ENCODE data around the gene SMPX. TPM values are rescaled to one million over a fixed set of nuclear protein-coding genes. Genes with fewer than 3 reads are reported as not detected.

Gene SMPX
- polyA plus RNA-seq, 2 donors = 0.33 to 0.41 TPM

- no peak overlapping the region for H3K27ac ChIP-seq (ENCODE audit: low read depth in 2 of 2, low read length in 1 of 2)
- no peak overlapping the region for H3K4me3 ChIP-seq (ENCODE audit: low read depth in 1 of 2, low read length in 2 of 2)
- no peaks in the 10 kb centered on the region for H3K27me3 ChIP-seq (ENCODE audit: control insufficient read depth in 1 of 2, insufficient read depth in 2 of 2, low read length in 2 of 2)
- no peaks in the 10 kb centered on the region for H3K4me1 ChIP-seq (ENCODE audit: control insufficient read depth in 2 of 2, insufficient read depth in 2 of 2, low read length in 1 of 2)
- WGBS, 2 donors = 29 to 33% methylated on average over 4 of the region's 4 CpGs
- no peaks in the 10 kb centered on the region for H3K36me3 ChIP-seq (ENCODE audit: control insufficient read depth in 2 of 2, insufficient read depth in 2 of 2, low read length in 1 of 2)
- H3K9me3 ChIP-seq (ENCODE audit: control insufficient read depth in 2 of 2, insufficient read depth in 1 of 2, low read depth in 1 of 2, low read length in 1 of 2) = no peaks in the 10 kb centered on the region
Observed at GRCh38 chrX:21747558-21747957, 10.4 kb downstream of the SMPX start.

DNA sequence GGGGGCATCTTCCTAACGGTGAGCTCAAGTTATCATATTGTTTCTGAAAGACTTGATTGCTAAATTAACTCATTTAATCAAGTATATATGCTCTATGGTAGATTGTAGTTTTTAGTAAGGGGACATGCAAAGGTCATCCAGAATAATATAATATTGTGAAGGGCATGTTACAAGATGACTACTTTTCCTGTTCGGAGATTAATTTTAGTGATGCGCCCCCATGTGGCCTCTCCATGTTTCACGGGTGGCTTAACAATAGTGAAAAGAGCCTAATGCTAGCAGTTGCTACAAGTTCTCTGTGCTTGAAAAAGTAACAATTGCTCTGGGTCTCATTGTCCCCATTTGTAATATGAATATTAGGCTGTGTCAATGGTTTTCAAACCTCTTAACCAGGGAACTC, 12.2 kb downstream of the SMPX start:
- 27 to 35% methylated on average over 4 of the region's 4 CpGs for WGBS, 2 donors
- no peaks in the 10 kb centered on the region for H3K9me3 ChIP-seq (ENCODE audit: control insufficient read depth in 2 of 2, insufficient read depth in 1 of 2, low read depth in 1 of 2, low read length in 1 of 2)
- H3K36me3 ChIP-seq (ENCODE audit: control insufficient read depth in 2 of 2, insufficient read depth in 2 of 2, low read length in 1 of 2) = no peaks in the 10 kb centered on the region
- no peaks in the 10 kb centered on the region for H3K4me1 ChIP-seq (ENCODE audit: control insufficient read depth in 2 of 2, insufficient read depth in 2 of 2, low read length in 1 of 2)
- H3K27ac ChIP-seq (ENCODE audit: low read depth in 2 of 2, low read length in 1 of 2) = no peak overlapping the region
- no peak overlapping the region for H3K4me3 ChIP-seq (ENCODE audit: low read depth in 1 of 2, low read length in 2 of 2)
- H3K27me3 ChIP-seq (ENCODE audit: control insufficient read depth in 1 of 2, insufficient read depth in 2 of 2, low read length in 2 of 2) = no peaks in the 10 kb centered on the region

DNA sequence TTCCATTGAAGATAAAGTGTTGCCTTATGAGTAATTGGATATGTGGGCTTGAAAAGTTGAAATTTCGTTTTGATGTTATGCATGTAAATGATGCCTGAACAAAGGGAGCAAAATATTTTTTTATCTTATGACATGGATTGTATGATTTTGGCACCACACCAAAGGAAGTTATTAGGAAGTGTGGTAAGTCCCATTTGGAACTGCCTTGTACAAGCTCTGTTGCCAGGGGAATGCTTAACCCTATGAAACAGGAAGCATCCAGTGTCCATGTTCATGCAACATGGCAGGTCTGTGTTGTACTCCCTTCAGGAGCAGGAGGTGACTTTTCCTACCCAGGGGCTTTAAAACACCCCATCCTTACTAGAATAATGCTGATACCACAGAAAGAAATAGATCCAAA, 13.2 kb downstream of the SMPX start:
- Histone ChIP-seq H3K4me3 (ENCODE audit: low read depth in 1 of 2, low read length in 2 of 2) (no peak overlapping the region), H3K9me3 (ENCODE audit: control insufficient read depth in 2 of 2, insufficient read depth in 1 of 2, low read depth in 1 of 2, low read length in 1 of 2) (no peaks in the 10 kb centered on the region)
- WGBS, 2 donors = 36 to 42% methylated on average over 1 of the region's 1 CpG

GRCh38 chrX:21744060-21744459, 13.9 kb downstream of the SMPX start:
- Histone ChIP-seq H3K4me3 (ENCODE audit: low read depth in 1 of 2, low read length in 2 of 2) (no peak overlapping the region), H3K27me3 (ENCODE audit: control insufficient read depth in 1 of 2, insufficient read depth in 2 of 2, low read length in 2 of 2) (no peaks in the 10 kb centered on the region), H3K27ac (ENCODE audit: low read depth in 2 of 2, low read length in 1 of 2) (no peak overlapping the region), H3K9me3 (ENCODE audit: control insufficient read depth in 2 of 2, insufficient read depth in 1 of 2, low read depth in 1 of 2, low read length in 1 of 2) (no peaks in the 10 kb centered on the region), H3K36me3 (ENCODE audit: control insufficient read depth in 2 of 2, insufficient read depth in 2 of 2, low read length in 1 of 2) (no peaks in the 10 kb centered on the region), H3K4me1 (ENCODE audit: control insufficient read depth in 2 of 2, insufficient read depth in 2 of 2, low read length in 1 of 2) (no peaks in the 10 kb centered on the region)
- 85 to 90% methylated on average over 3 of the region's 3 CpGs for WGBS, 2 donors

More for the DNA sequence above, 13.2 kb downstream of the SMPX start:
- Histone ChIP-seq H3K36me3 (ENCODE audit: control insufficient read depth in 2 of 2, insufficient read depth in 2 of 2, low read length in 1 of 2) (no peaks in the 10 kb centered on the region), H3K4me1 (ENCODE audit: control insufficient read depth in 2 of 2, insufficient read depth in 2 of 2, low read length in 1 of 2) (no peaks in the 10 kb centered on the region), H3K27me3 (ENCODE audit: control insufficient read depth in 1 of 2, insufficient read depth in 2 of 2, low read length in 2 of 2) (no peaks in the 10 kb centered on the region), H3K27ac (ENCODE audit: low read depth in 2 of 2, low read length in 1 of 2) (no peak overlapping the region)

- Histone ChIP-seq H3K4me1 (ENCODE audit: control insufficient read depth in 2 of 2, insufficient read depth in 2 of 2, low read length in 1 of 2) (no peaks in the 10 kb centered on the region), H3K27me3 (ENCODE audit: control insufficient read depth in 1 of 2, insufficient read depth in 2 of 2, low read length in 2 of 2) (no peaks in the 10 kb centered on the region)
- 57 to 67% methylated on average over 6 of the region's 6 CpGs for WGBS, 2 donors
Observed at GRCh38 chrX:21741869-21742701, 15.8 kb downstream of the SMPX start.

GRCh38 chrX:21741364-21741763, 16.6 kb downstream of the SMPX start:
- Histone ChIP-seq H3K36me3 (ENCODE audit: control insufficient read depth in 2 of 2, insufficient read depth in 2 of 2, low read length in 1 of 2) (no peaks in the 10 kb centered on the region), H3K4me3 (ENCODE audit: low read depth in 1 of 2, low read length in 2 of 2) (no peak overlapping the region), H3K27ac (ENCODE audit: low read depth in 2 of 2, low read length in 1 of 2) (no peak overlapping the region), H3K4me1 (ENCODE audit: control insufficient read depth in 2 of 2, insufficient read depth in 2 of 2, low read length in 1 of 2) (no peaks in the 10 kb centered on the region), H3K27me3 (ENCODE audit: control insufficient read depth in 1 of 2, insufficient read depth in 2 of 2, low read length in 2 of 2) (no peaks in the 10 kb centered on the region), H3K9me3 (ENCODE audit: control insufficient read depth in 2 of 2, insufficient read depth in 1 of 2, low read depth in 1 of 2, low read length in 1 of 2) (no peaks in the 10 kb centered on the region)

More at GRCh38 chrX:21741869-21742701, 15.8 kb downstream of the SMPX start:
- no peak overlapping the region for H3K4me3 ChIP-seq (ENCODE audit: low read depth in 1 of 2, low read length in 2 of 2)
- H3K9me3 ChIP-seq (ENCODE audit: control insufficient read depth in 2 of 2, insufficient read depth in 1 of 2, low read depth in 1 of 2, low read length in 1 of 2) = no peaks in the 10 kb centered on the region
- no peaks in the 10 kb centered on the region for H3K36me3 ChIP-seq (ENCODE audit: control insufficient read depth in 2 of 2, insufficient read depth in 2 of 2, low read length in 1 of 2)
- H3K27ac ChIP-seq (ENCODE audit: low read depth in 2 of 2, low read length in 1 of 2) = no peak overlapping the region

DNA sequence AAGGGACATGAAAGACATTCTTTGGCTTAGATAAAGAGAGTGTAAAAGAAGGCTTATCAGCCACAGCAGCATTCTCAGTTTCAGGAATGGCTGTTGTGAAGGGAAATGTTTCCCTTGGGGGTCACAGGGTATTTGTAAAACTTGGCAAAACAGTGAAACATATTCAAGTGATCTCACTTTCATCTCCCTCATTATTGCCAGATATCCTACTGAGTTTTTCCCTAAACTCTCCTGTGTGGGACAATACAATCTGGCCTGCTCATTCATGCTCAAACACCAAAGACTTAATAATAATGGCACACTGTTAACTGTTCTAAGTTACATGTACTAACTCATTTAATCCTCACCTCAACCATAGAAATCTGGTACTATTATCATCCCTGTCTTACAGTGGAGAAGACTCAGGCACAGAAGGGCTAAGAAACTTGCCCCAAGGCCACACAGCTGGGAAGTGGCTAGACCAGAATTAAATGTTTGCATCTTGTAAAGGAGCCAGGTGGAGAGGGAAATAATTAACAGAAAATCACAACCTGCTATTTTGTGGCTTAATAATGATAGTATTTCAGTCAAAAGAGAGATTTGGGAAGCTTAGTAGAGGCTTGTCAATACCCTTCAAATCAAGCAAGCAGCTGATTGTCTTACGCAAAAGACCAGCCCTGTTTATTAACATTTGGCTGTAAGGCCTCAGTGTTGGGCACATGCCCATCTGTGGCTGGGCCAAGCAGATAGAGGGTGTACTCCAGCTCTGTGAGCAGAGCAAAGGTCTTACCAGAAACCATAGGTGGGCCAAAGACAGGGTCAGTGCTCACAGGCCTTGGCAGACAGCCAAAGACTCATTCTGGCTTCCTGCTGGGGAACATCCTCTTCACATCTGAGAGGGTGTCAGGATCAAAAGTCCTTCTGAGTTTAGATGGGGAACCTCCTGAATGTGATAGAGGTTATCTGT, 17.3 kb downstream of the SMPX start:
- Histone ChIP-seq H3K9me3 (ENCODE audit: control insufficient read depth in 2 of 2, insufficient read depth in 1 of 2, low read depth in 1 of 2, low read length in 1 of 2) (no peaks in the 10 kb centered on the region), H3K36me3 (ENCODE audit: control insufficient read depth in 2 of 2, insufficient read depth in 2 of 2, low read length in 1 of 2) (no peaks in the 10 kb centered on the region), H3K27me3 (ENCODE audit: control insufficient read depth in 1 of 2, insufficient read depth in 2 of 2, low read length in 2 of 2) (no peaks in the 10 kb centered on the region), H3K4me3 (ENCODE audit: low read depth in 1 of 2, low read length in 2 of 2) (no peak overlapping the region), H3K27ac (ENCODE audit: low read depth in 2 of 2, low read length in 1 of 2) (no peak overlapping the region), H3K4me1 (ENCODE audit: control insufficient read depth in 2 of 2, insufficient read depth in 2 of 2, low read length in 1 of 2) (no peaks in the 10 kb centered on the region)
- 42 to 59% methylated on average over 1 of the region's 1 CpG for WGBS, 2 donors

GRCh38 chrX:21738950-21739287, 19.0 kb downstream of the SMPX start:
- no peaks in the 10 kb centered on the region for H3K36me3 ChIP-seq (ENCODE audit: control insufficient read depth in 2 of 2, insufficient read depth in 2 of 2, low read length in 1 of 2)
- no peak overlapping the region for H3K27ac ChIP-seq (ENCODE audit: low read depth in 2 of 2, low read length in 1 of 2)
- WGBS, 2 donors = 64 to 77% methylated on average over 4 of the region's 4 CpGs
- no peaks in the 10 kb centered on the region for H3K9me3 ChIP-seq (ENCODE audit: control insufficient read depth in 2 of 2, insufficient read depth in 1 of 2, low read depth in 1 of 2, low read length in 1 of 2)
- H3K4me1 ChIP-seq (ENCODE audit: control insufficient read depth in 2 of 2, insufficient read depth in 2 of 2, low read length in 1 of 2) = no peaks in the 10 kb centered on the region
- no peaks in the 10 kb centered on the region for H3K27me3 ChIP-seq (ENCODE audit: control insufficient read depth in 1 of 2, insufficient read depth in 2 of 2, low read length in 2 of 2)
- no peak overlapping the region for H3K4me3 ChIP-seq (ENCODE audit: low read depth in 1 of 2, low read length in 2 of 2)

DNA sequence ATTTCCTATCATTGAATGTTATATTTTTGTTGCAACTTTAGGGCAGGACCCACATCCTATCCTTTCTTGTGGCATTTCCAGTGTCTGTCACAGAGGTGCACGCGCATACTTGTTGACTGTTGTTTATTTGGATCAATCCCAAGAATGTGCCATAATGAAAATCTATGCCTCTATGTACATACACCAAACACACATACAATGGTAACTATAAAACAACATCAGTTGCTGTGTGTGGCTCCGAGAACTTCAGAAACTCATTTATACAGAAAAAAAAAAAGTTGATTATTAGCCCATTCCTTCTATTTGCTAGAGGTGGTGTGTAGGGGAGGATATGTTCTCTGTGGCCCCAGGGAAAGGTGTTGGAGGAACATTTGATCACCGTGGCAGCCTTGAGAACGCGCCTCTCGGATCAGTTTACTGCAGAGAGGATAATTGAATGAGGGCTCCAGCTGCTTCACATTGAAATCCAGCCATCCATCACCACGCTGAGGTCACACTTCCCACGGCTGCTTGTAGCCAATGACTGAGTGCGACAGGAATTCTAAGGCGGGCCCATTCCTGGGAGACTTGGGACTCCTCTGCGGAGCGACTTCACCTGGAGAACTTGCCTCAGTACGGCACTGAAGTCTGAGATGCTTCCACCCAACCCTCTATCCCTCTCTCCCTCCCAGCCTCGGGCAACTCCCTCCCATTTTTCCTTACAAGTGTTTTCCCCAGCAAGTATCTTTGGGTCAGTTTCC, 19.5 kb downstream of the SMPX start:
- H3K27ac ChIP-seq (ENCODE audit: low read depth in 2 of 2, low read length in 1 of 2) = no peak overlapping the region
- 31 to 45% methylated on average over 15 of the region's 15 CpGs for WGBS, 2 donors
- no peak overlapping the region for H3K4me3 ChIP-seq (ENCODE audit: low read depth in 1 of 2, low read length in 2 of 2)
- H3K27me3 ChIP-seq (ENCODE audit: control insufficient read depth in 1 of 2, insufficient read depth in 2 of 2, low read length in 2 of 2) = no peaks in the 10 kb centered on the region
- no peaks in the 10 kb centered on the region for H3K9me3 ChIP-seq (ENCODE audit: control insufficient read depth in 2 of 2, insufficient read depth in 1 of 2, low read depth in 1 of 2, low read length in 1 of 2)
- H3K4me1 ChIP-seq (ENCODE audit: control insufficient read depth in 2 of 2, insufficient read depth in 2 of 2, low read length in 1 of 2) = no peaks in the 10 kb centered on the region
- H3K36me3 ChIP-seq (ENCODE audit: control insufficient read depth in 2 of 2, insufficient read depth in 2 of 2, low read length in 1 of 2) = no peaks in the 10 kb centered on the region
